Testis (tissue), 2 donors: ENCODE measurements around the gene EPS15.

Source experiments
- POLR2A ChIP-seq: fragments of 450-650 bp; IDR thresholded peaks from one replicate; pipeline ENCODE4 v1.6.1; 2017; ENCODE audit warnings: antibody characterized with exemption, mild to moderate bottlenecking, moderate library complexity
- TF ChIP-seq, protein P1 (sequence below), 3 experiments: fragments of 450-650 bp in 2 of 3; fragments of 200-600 bp in 1 of 3; sonication (generic) in 1 of 3; IDR thresholded peaks; one replicate each; pipeline ENCODE4 v1.5.1; 2016 to 2019; ENCODE audit warnings: antibody characterized with exemption in 3 of 3, mild to moderate bottlenecking in 2 of 3, moderate library complexity in 1 of 3

DNA sequence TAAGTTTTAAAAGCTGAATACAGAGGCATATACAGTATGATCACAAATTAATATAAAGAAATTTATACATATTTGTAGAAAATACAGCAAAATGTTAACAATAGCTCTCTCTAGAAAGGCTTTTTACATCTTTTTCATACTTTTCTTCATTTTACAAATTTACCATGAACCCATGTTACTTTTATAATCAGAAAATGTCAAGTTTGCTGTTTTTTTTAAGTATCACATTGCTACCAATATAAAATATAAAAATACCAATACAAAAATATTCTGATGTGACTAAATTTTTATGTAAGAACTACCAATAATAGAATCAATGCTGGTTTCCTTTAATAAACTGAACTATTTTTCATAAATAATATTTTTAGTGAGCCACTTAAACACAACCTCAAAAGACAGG, 104.3 kb downstream of the EPS15 start:
- TF ChIP-seq, protein P1, sequence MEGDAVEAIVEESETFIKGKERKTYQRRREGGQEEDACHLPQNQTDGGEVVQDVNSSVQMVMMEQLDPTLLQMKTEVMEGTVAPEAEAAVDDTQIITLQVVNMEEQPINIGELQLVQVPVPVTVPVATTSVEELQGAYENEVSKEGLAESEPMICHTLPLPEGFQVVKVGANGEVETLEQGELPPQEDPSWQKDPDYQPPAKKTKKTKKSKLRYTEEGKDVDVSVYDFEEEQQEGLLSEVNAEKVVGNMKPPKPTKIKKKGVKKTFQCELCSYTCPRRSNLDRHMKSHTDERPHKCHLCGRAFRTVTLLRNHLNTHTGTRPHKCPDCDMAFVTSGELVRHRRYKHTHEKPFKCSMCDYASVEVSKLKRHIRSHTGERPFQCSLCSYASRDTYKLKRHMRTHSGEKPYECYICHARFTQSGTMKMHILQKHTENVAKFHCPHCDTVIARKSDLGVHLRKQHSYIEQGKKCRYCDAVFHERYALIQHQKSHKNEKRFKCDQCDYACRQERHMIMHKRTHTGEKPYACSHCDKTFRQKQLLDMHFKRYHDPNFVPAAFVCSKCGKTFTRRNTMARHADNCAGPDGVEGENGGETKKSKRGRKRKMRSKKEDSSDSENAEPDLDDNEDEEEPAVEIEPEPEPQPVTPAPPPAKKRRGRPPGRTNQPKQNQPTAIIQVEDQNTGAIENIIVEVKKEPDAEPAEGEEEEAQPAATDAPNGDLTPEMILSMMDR (IDR thresholded peaks at IDR 0.05): no peak
- TF ChIP-seq POLR2A: no peak
